HG03442 (cell line): ENCODE results near the gene CCNY.

Source experiments
- ATAC-seq: cut with Tn5 transposase; IDR thresholded peaks from one replicate; pipeline ENCODE4 v1.9.1; 2021; ENCODE audit warnings: mild to moderate bottlenecking, moderate library complexity; ENCODE audit not compliant: unreplicated experiment

CCNY gene

GRCh38 chr10:35573796-35574195 lies 237.5 kb downstream of the CCNY start:
- no peak for ATAC-seq

GRCh38 chr10:35574924-35575352 lies 238.6 kb downstream of the CCNY start:
- ATAC-seq = no peak

GRCh38 chr10:35575640-35576039 lies 239.3 kb downstream of the CCNY start:
- ATAC-seq = no peak

GRCh38 chr10:35576730-35577129 lies 240.4 kb downstream of the CCNY start:
- no peak for ATAC-seq

DNA sequence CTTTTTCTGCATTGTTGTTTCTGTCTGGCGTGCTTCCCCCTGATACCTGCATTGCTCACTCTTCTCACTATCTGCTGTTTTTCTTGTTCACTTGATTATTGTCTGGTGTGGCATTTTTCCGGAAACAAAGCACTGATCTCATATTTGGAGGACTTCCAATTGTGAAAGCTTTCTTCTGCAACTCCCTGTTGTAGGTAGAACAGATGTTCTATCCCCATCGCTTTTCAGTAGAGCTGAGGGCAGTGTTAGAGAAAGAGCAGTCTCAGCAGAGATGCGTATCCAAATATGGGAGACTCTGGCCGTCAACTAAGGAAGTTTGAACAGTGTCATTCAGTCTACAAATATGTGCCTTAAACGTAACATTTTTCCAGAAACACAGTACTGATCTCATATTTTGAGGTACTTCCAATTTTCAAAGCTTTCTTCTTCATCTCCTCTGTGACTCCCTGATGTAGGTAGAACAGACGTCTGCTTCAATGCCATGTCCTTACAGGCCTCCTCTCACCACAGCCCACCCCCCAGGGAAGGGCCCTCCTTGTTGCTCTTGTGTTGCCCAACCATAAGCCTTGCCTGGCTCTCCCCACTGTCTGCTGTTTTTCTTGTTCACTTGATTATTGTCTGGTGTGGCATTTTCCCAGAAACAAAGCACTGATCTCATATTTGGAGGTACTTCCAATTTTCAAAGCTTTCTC lies 241.8 kb downstream of the CCNY start:
- ATAC-seq = no peak

GRCh38 chr10:35578618-35578956 lies 242.3 kb downstream of the CCNY start:
- ATAC-seq = no peak

DNA sequence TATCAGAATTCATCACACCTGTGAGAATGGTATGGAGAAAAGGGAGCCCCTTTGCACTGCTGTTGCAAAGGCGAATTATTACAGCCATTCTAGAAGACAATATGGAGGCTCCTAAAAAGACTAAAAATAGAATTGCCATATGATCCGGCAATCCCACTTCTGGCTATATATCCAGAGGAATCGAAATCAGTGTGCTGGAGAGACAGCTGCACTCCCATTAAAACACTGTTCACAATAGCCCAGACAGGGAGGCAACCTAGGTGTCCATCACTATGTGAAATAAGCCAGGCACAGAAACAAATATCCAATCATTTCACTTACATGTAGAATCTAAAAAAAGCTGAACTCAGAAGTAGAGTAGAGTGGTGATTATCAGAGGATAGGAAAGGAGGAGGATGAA lies 242.8 kb downstream of the CCNY start:
- no peak for ATAC-seq

- no peak for ATAC-seq
Measured at GRCh38 chr10:35579726-35580422, 243.6 kb downstream of the CCNY start.

DNA sequence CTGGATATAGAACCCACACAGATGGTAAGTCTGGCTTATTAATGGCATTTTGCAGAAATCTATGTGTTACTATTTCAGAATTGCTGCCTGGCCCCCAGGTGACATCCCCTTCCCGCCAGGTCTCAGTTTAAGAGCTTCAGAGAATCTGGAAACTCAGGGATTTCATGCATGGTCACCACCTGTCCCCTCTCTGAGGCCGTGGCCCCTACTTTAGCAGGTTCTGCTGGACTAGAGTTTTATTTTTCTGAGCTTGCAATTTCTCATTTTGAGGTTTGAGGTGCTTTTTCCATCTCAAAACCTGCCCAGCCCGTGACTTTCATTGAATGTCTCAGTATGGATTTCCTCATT lies 244.1 kb downstream of the CCNY start:
- ATAC-seq = no peak

DNA sequence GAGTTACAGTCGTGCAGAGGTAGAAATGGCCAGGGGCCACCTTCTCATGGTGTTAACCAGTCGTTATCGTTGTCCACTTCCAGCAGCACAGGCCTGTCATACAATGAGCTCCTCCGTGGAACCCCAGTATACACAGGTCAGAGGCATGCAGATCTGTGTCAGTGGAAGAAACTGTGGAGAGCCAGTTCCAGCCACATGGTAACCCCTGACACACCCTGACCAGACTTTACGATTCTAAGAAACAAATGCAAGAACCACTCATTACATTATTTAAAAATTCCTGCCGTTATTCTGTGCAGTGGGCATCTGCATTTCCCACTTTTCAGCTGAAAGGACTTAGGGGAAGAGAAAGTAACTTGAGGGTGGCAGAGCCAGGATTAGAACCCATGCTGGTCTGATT lies 245.3 kb downstream of the CCNY start:
- no peak for ATAC-seq

DNA sequence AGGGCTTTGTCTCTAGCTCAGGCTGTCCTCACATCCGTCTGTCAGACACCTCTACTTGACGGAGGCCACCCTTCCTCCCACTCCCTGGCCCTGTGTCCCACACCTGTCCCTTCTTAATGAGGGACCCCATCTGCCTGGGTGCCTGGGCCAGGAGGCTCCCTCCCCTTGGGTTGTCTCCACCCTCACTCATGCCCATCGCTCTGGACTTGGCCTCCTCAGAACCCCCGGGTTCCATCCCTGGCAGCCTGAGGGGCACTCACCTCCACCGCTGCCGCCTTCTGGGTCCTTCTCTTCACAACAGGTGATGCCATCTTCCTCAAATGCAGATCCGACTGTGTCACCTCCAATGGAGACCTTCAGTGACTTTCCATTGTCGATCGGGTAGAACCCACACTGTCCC lies 248.6 kb downstream of the CCNY start:
- no peak for ATAC-seq

- no peak for ATAC-seq
Measured at GRCh38 chr10:35585356-35585755, 249.0 kb downstream of the CCNY start.

DNA sequence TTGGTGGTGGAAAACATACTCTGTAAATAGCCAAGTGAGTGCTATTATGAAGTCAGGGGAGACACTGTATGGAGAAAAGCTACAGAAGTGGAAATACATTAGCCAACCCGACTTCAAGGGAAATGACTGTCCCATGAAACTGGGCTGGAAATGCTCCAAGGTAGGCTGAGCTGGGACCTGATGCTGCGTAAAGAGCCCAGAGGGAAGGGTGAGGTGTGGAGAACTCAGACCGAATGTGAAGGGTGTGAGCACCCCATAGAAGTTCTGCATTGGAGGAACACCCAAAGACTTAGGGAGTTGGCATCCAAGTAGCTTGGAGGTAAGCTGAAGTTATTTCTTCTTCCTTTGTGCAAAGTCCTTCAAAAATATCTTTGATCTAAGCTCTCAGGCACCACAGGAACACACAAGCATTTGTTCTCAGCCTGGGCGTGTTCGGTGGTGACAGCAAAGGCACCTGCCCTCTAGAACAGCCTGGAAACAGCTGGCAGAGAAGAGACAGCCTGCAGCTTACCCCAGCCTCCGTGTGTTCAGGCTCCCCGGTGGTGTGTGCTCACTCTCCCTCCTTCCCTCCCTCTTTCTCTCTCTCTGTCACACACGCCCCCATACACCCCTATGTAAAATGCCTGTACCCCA lies 249.7 kb downstream of the CCNY start:
- ATAC-seq = no peak

DNA sequence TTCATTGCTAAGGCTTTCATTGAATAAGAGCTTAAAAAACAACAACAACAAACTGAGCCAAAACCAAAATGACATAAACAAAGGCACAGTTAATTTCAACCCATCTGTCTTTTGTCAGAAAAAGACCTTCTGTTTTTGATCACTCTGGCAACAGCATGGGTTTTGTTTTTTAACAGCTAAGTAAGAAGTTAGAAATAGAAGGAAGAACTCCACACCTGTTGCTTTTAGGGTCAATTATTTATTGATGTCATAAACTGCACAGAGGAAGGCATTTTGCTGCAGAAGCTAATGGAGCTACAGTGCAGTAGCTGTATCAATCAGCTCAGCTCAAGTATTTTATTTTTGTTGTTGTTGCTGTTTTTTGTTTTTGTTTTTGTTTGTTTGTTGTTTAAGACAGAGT lies 252.5 kb downstream of the CCNY start:
- no peak for ATAC-seq

- no peak for ATAC-seq
Measured at GRCh38 chr10:35592441-35592840, 256.1 kb downstream of the CCNY start.

- ATAC-seq = no peak
Measured at GRCh38 chr10:35594115-35595079, 258.1 kb downstream of the CCNY start.

GRCh38 chr10:35595106-35595505 lies 258.8 kb downstream of the CCNY start:
- no peak for ATAC-seq

DNA sequence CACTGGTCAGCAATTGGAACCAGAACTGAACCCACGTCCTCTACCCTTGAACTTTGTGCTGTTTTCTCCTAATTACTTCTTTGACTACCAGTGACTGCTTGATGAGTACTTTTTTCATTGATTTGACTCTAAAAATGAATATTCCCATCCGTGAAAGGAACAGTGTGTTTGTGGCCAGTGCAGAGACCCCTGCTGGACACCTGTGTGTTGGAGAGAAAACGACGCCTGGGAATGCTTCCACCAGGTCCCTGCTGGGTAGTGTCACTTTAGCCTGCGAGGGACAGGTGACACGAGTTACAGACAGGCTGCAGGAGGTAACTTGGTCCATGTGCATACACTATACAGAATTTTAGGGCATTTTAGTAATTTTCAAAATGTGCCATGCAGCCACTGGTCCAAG lies 262.1 kb downstream of the CCNY start:
- ATAC-seq = no peak

DNA sequence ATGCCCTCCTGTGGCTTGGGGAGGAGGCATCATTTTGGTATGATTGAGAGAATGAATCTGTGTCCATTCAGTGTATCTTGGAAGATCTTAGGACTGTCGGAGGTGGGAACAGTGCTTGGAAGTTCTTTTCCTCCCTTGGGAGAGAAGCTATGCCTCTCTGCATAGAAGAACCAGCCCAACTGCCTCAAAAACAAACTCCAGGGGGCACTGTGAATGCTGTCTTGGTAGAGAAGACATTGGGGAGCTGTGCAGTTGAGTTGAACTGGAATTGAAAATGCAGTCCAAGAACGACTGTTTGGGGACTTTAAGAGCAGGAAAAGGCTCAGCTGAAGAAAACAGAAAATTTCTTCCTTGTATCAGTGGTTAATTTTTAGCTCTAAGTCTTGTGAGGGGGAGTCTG lies 263.9 kb downstream of the CCNY start:
- ATAC-seq = no peak

GRCh38 chr10:35605191-35605590 lies 268.9 kb downstream of the CCNY start, which contains the start of gene GJD4:
Gene GJD4, plus strand, starts transcription at chr10:35605341. Its CDS starts 227 bp downstream, at chr10:35605568.
- no peak for ATAC-seq

- no peak for ATAC-seq
Measured at GRCh38 chr10:35606430-35606829, 270.1 kb downstream of the CCNY start.
